GM12878 (cell line): ENCODE results near the gene FAM162B. TPM values are rescaled to one million over a fixed set of nuclear protein-coding genes. Genes with fewer than 3 reads are reported as not detected.

Experiments used
- ATAC-seq: fragments of 200-7000 bp; cut with Tn5 transposase; 3 replicates; pipeline ENCODE4 v1.9.1; 2020; ENCODE audit warnings: mild to moderate bottlenecking, moderate library complexity
- BruUV-seq: library from RNA; stranded (reverse); fragments of 400-500 nt; replicated peaks from 2 replicates; lab custom pipeline; 2021; lab: Mats Ljungman, UMichigan
- CTCF ChIA-PET: fragments of 300-600 bp; sonication (Branson Sonifier 250); formaldehyde crosslinking; extraction: SDS; loops from one replicate; lab custom pipeline; 2021; ENCODE audit warnings: inconsistent platforms; lab: Yijun Ruan, JAX
- POLR2A ChIA-PET: fragments of 350-600 bp; formaldehyde crosslinking; extraction: SDS; loops from one replicate; lab custom pipeline; 2021; ENCODE audit warnings: inconsistent platforms; lab: Charles Lee
- RAD21 ChIA-PET: fragments of 300-600 bp; sonication (Branson Sonifier 250); formaldehyde crosslinking; loops from one replicate; lab custom pipeline; 2023; ENCODE audit warnings: antibody characterized with exemption; ENCODE audit not compliant: unreplicated experiment; lab: Charles Lee
- SMC1A ChIA-PET: fragments of 300-600 bp; sonication (Branson Sonifier 250); formaldehyde crosslinking; loops from one replicate; lab custom pipeline; 2023; ENCODE audit not compliant: unreplicated experiment, uncharacterized antibody; lab: Charles Lee
- DNase-seq: peaks from one replicate; pipeline ENCODE4 v3.0.0-alpha.2; 2011; ENCODE audit warnings: low read depth, low spot score
- FAIRE-seq: peaks from 3 replicates; lab custom pipeline; 2011; peaks lifted over from hg19 to GRCh38; lab: Jason Lieb, UNC
- H2AFZ ChIP-seq: 2 replicates; pipeline ENCODE4 v1.6.0; 2011; ENCODE audit warnings: low read depth, low read length, control low read depth; ENCODE audit not compliant: control insufficient read depth
- H3K27ac ChIP-seq: 2 replicates; pipeline ENCODE4 v1.5.1; 2011; ENCODE audit warnings: control low read depth; ENCODE audit not compliant: control insufficient read depth, insufficient read depth
- H3K27me3 ChIP-seq, 2 experiments: replicated peaks in 1 of 2; 2 replicates each; pipeline versions ENCODE4 v1.6.0 to v1.6.1; 2011; ENCODE audit warnings: low read length in 1 of 2; ENCODE audit not compliant: control insufficient read depth in 2 of 2, insufficient read depth in 2 of 2
- H3K36me3 ChIP-seq, 2 experiments: 2 replicates each; pipeline ENCODE4 v1.5.1; 2011; ENCODE audit warnings: low read length in 1 of 2; ENCODE audit not compliant: control insufficient read depth in 2 of 2, insufficient read depth in 2 of 2
- H3K4me1 ChIP-seq: 2 replicates; pipeline ENCODE4 v1.6.1; 2011; ENCODE audit warnings: mild to moderate bottlenecking, low read length, moderate library complexity, mixed read lengths; ENCODE audit not compliant: control insufficient read depth, insufficient read depth
- H3K4me2 ChIP-seq: 2 replicates; pipeline ENCODE4 v1.6.0; 2011; ENCODE audit warnings: control low read depth; ENCODE audit not compliant: control insufficient read depth, insufficient read depth
- H3K4me3 ChIP-seq: fragments of 200-600 bp; sonication (generic); 2 replicates; pipeline ENCODE4 v1.5.1; 2016
- H3K79me2 ChIP-seq: 2 replicates; pipeline ENCODE4 v1.6.0; 2011; ENCODE audit warnings: low read length; ENCODE audit not compliant: control insufficient read depth, insufficient read depth
- H3K9ac ChIP-seq: 2 replicates; pipeline ENCODE4 v1.8.0; 2011; ENCODE audit warnings: low read length, control low read depth, mixed read lengths; ENCODE audit not compliant: control insufficient read depth, insufficient read depth
- H3K9me3 ChIP-seq: replicated peaks from 3 replicates; pipeline ENCODE4 v1.5.1; 2011; ENCODE audit warnings: mild to moderate bottlenecking, low read length; ENCODE audit not compliant: control insufficient read depth, insufficient read depth
- H4K20me1 ChIP-seq: 2 replicates; pipeline ENCODE4 v1.6.0; 2011; ENCODE audit not compliant: control insufficient read depth, insufficient read depth
- CHD2 ChIP-seq: IDR thresholded peaks from 2 replicates; pipeline ENCODE4 v1.6.1; 2011; ENCODE audit warnings: low read depth, low read length, improper control_type of control experiment, borderline replicate concordance
- CREB1 ChIP-seq: IDR thresholded peaks from 2 replicates; pipeline ENCODE4 v1.6.1; 2012; ENCODE audit warnings: low read depth, mild to moderate bottlenecking, inconsistent platforms
- EGR1 ChIP-seq, 2 experiments: IDR thresholded peaks; 1 replicate in 1 of 2; 2 replicates in 1 of 2; pipeline ENCODE4 v1.6.1; 2011 to 2012; ENCODE audit warnings: low read depth in 2 of 2, low read length in 2 of 2, borderline replicate concordance in 1 of 2, mild to moderate bottlenecking in 1 of 2, moderate library complexity in 1 of 2
- FOXM1 ChIP-seq: IDR thresholded peaks from 2 replicates; pipeline ENCODE4 v1.6.1; 2012; ENCODE audit warnings: low read depth, mild to moderate bottlenecking, inconsistent platforms, low read length, moderate library complexity
- HDAC2 ChIP-seq: fragments of 200-600 bp; sonication (generic); IDR thresholded peaks from 2 replicates; pipeline ENCODE4 v1.6.1; 2017
- JUND ChIP-seq: IDR thresholded peaks from 2 replicates; pipeline ENCODE4 v1.6.1; 2012; ENCODE audit warnings: low read depth, mild to moderate bottlenecking, low read length, improper control_type of control experiment, moderate library complexity
- NFXL1 ChIP-seq: fragments of 450-650 bp; IDR thresholded peaks from 2 replicates; pipeline ENCODE4 v1.6.1; 2017; ENCODE audit warnings: antibody characterized with exemption, mild to moderate bottlenecking, borderline replicate concordance
- SMC3 ChIP-seq: IDR thresholded peaks from 2 replicates; pipeline ENCODE4 v1.6.1; 2011; ENCODE audit warnings: low read length, improper control_type of control experiment, borderline replicate concordance
- TCF12 ChIP-seq: IDR thresholded peaks from 2 replicates; pipeline ENCODE4 v1.6.1; 2011; ENCODE audit warnings: low read depth, mild to moderate bottlenecking, low read length
- ZNF384 ChIP-seq: IDR thresholded peaks from 2 replicates; pipeline ENCODE4 v1.6.1; 2012; ENCODE audit warnings: low read depth, mild to moderate bottlenecking, low read length, improper control_type of control experiment, borderline replicate concordance
- WGBS: methylation state at CpG from one replicate; pipeline ENCODE4 v1.1.6; 2016; ENCODE audit warnings: low lambda C conversion rate; ENCODE audit not compliant: insufficient replicate concordance, insufficient coverage; ENCODE audit errors: missing lambda C conversion rate; 5-methylcytosine and 5-hydroxymethylcytosine counted together
- in situ Hi-C: fragments of 300-500 bp; cut with MboI; formaldehyde crosslinking; loops from 9 replicates; pipeline ENCODE4 v1.14.3; 2018; ENCODE audit warnings: mixed read lengths
- intact Hi-C: fragments of 100-400 bp; cut with micrococcal nuclease; formaldehyde crosslinking; loops from one replicate; pipeline ENCODE4 v1.14.2; 2022; ENCODE audit not compliant: unreplicated experiment
- polyA plus RNA-seq, 11 experiments: library from polyadenylated mRNA; depleted of rRNA in 4 of 11; unstranded in 6 of 11; stranded (reverse) in 5 of 11; fragments of >200 nt; fragmentation: Nextera tagmentation in 4 of 11; fragmentation: Illumina TruSeq in 1 of 11; extraction: Ambion mirVana in 4 of 11; extraction: Trizol in 1 of 11; gene quantifications; 1 replicate in 1 of 11; 2 replicates in 10 of 11; pipeline versions ENCODE4 v1.2.1 to v1.2.3, GENCODE V29; 2011 to 2016; ENCODE audit warnings: inconsistent platforms in 2 of 11, missing spikeins in 2 of 11, low read depth in 1 of 11
- total RNA-seq, 4 experiments: library from RNA; depleted of rRNA in 3 of 4; stranded (reverse); fragments of >200 nt in 3 of 4; fragmentation: Illumina TruSeq in 1 of 4; extraction: Trizol in 1 of 4; gene quantifications; 2 replicates each; pipeline versions ENCODE4 v1.2.1 to v1.2.3, GENCODE V29; 2013 to 2021
- TF ChIP-seq, protein P1 (sequence below): IDR thresholded peaks from 2 replicates; pipeline ENCODE4 v1.6.1; 2012; ENCODE audit warnings: mild to moderate bottlenecking, low read depth, low read length

Gene FAM162B
- total and polyA plus RNA-seq, 10 of the 15 experiments (the other 5 are each of a cell fraction or from before 2014, with no cell fraction given) = not detected

DNA sequence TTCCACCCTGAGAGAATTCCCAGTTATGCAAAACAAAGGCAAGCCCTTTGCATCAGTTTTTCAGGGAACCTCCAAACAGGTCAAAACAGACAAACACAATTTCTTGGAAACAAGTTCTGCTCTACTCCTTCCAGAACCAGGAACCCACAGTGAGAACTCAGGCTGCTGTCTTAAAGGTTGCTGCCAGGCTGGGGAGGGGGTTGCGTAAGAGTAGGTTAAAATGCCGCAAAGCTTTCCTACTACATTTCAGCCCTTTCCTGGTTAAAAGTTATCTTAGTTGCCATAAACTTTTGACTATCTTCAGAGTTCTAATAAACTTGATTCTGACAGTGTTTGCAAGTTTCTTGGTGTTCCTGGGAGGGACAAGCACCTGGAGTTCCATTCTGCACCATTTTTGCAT is 50.8 kb downstream of the FAM162B start:
- ChIA-PET CTCF (interaction anchor here (0.6 kb wide), 1 partner anchor 700 kb away, joined by 4 read pairs; no protein-coding TSS in a partner anchor), RAD21 (no interaction called here), SMC1A (interaction anchor here (1.0 kb wide), 1 partner anchor 65 kb away, joined by 3 read pairs; no protein-coding TSS in a partner anchor), POLR2A (no interaction called here)
- no peak overlapping the region for H3K4me2 ChIP-seq
- peaks cover 2% of the 10 kb centered on the region; the same call in 2 of the 3 replicates for H3K9me3 ChIP-seq
- H3K4me3 ChIP-seq = no peak overlapping the region
- TF ChIP-seq FOXM1 (no peak), SMC3 (no peak), JUND (no peak), EGR1 (IDR thresholded peaks at IDR 0.05; ENCODE audit: borderline replicate concordance in 1 of 2, low read depth in 2 of 2, low read length in 2 of 2) (no peak), TCF12 (no peak), HDAC2 (no peak), NFXL1 (no peak), ZNF384 (no peak), CHD2 (no peak), CREB1 (no peak)
- TF ChIP-seq, protein P1, sequence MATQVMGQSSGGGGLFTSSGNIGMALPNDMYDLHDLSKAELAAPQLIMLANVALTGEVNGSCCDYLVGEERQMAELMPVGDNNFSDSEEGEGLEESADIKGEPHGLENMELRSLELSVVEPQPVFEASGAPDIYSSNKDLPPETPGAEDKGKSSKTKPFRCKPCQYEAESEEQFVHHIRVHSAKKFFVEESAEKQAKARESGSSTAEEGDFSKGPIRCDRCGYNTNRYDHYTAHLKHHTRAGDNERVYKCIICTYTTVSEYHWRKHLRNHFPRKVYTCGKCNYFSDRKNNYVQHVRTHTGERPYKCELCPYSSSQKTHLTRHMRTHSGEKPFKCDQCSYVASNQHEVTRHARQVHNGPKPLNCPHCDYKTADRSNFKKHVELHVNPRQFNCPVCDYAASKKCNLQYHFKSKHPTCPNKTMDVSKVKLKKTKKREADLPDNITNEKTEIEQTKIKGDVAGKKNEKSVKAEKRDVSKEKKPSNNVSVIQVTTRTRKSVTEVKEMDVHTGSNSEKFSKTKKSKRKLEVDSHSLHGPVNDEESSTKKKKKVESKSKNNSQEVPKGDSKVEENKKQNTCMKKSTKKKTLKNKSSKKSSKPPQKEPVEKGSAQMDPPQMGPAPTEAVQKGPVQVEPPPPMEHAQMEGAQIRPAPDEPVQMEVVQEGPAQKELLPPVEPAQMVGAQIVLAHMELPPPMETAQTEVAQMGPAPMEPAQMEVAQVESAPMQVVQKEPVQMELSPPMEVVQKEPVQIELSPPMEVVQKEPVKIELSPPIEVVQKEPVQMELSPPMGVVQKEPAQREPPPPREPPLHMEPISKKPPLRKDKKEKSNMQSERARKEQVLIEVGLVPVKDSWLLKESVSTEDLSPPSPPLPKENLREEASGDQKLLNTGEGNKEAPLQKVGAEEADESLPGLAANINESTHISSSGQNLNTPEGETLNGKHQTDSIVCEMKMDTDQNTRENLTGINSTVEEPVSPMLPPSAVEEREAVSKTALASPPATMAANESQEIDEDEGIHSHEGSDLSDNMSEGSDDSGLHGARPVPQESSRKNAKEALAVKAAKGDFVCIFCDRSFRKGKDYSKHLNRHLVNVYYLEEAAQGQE = no peak
- WGBS = 96% methylated on average over 2 of the region's 2 CpGs
- H3K79me2 ChIP-seq = no peaks in the 10 kb centered on the region
- intact Hi-C loops = no loop called here
- no peak overlapping the region for H2AFZ ChIP-seq
- no peak for ATAC-seq
- no peaks in the 10 kb centered on the region; a peak in 3 of 4 replicates for H3K36me3 ChIP-seq
- BruUV-seq = no TSS peak
- no peak for DNase-seq
- no peaks in the 10 kb centered on the region for H3K27me3 ChIP-seq
- in situ Hi-C loops = no loop called here
- no peak overlapping the region for H3K9ac ChIP-seq
- H3K4me1 ChIP-seq = no peaks in the 10 kb centered on the region
- H3K27ac ChIP-seq = no peak overlapping the region
- no peak for FAIRE-seq
- H4K20me1 ChIP-seq = no peaks in the 10 kb centered on the region
